GM19035 (cell line): ENCODE measurements around the gene SRRM4.

Experiments used
- ATAC-seq: cut with Tn5 transposase; IDR thresholded peaks from one replicate; pipeline ENCODE4 v1.9.1; 2021; ENCODE audit not compliant: unreplicated experiment

Gene SRRM4

DNA sequence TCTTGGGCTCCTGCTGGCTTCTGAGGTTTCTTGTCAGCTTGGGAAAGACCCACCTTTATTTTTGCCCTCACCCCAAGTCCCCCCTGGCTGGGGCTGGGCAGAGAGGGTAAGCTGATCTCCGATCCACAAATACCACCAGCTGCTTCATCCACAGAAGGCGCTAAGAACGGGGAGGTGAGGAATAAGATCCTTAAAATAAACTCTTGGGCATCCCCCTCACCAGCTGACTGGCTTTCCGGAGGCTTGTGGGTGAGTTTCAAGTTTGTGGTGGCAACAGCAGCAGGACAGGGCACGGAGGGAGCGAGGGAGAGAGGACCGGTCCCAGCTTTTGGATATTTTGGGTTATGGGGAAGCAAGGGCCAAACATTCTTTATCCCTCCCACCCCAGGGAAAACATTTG is 176.6 kb downstream of the SRRM4 start:
- ATAC-seq = no peak

DNA sequence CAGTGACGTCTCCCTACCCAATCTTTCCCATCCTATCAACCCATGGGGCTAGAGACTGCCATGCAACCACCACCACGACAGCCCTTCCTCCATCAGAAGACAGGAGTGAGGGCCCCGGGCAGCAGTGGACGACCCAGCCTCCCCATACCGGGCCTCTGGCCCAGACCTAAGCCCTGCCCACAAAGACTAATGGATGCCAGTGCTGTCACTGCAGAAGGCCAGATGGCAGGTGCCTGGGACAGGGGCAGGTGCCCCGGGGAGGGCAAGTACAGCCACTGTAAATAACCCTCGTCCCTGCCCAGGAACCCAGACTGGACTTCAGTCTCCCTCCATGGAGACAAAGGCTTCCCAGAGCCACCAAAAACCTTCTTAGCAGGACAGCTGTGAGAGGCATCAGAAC is 177.1 kb downstream of the SRRM4 start:
- ATAC-seq = no peak

- no peak for ATAC-seq
Observed at GRCh38 chr12:119159844-119160243, 178.5 kb downstream of the SRRM4 start.

- ATAC-seq = no peak
Observed at GRCh38 chr12:119167902-119168301, 186.6 kb downstream of the SRRM4 start.

GRCh38 chr12:119168721-119169120 is 187.4 kb downstream of the SRRM4 start:
- no peak for ATAC-seq

- no peak for ATAC-seq
Observed at GRCh38 chr12:119169150-119169549, 187.8 kb downstream of the SRRM4 start.

GRCh38 chr12:119171291-119171690 is 189.9 kb downstream of the SRRM4 start:
- no peak for ATAC-seq

GRCh38 chr12:119171691-119172425 is 190.5 kb downstream of the SRRM4 start:
- no peak for ATAC-seq

GRCh38 chr12:119175081-119175480 is 193.7 kb downstream of the SRRM4 start:
- ATAC-seq = no peak

DNA sequence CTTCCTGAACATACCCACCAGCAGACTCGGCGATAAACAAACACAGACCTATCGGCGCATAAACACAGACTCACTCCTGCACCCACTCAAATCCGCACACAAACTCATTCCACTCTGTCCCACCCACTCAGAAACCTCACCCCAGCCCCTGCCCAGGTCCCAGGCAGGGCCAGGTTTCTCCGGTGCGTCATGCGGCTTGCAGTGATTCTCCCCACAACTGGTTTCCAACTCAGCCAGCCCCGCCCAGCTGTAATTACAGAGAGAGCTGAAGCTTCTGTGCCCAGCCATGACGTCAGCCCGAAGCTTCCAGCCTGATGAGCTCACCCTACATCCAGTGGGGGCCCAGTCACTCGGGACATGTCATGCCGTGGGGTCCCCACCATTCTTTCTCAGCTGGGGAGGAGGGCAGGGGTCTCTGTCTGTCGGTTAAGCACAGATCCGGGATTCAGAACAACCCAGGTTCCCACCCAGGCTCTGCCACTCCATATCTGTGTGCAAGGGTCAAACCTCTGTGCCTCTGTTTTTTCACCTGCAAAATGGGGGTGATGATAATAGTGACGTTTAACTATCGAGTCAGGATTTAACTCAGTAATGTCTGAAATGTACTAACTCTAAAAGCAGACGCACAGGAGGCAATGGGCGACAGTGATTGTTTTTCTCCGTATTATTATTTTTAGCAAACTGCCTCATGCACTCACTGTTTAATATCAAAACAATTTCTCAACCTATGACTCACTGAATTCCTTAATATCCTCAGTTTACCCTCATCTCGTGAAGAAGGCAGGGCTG is 195.1 kb downstream of the SRRM4 start:
- ATAC-seq = no peak

GRCh38 chr12:119177056-119177325 is 195.7 kb downstream of the SRRM4 start:
- ATAC-seq = no peak

DNA sequence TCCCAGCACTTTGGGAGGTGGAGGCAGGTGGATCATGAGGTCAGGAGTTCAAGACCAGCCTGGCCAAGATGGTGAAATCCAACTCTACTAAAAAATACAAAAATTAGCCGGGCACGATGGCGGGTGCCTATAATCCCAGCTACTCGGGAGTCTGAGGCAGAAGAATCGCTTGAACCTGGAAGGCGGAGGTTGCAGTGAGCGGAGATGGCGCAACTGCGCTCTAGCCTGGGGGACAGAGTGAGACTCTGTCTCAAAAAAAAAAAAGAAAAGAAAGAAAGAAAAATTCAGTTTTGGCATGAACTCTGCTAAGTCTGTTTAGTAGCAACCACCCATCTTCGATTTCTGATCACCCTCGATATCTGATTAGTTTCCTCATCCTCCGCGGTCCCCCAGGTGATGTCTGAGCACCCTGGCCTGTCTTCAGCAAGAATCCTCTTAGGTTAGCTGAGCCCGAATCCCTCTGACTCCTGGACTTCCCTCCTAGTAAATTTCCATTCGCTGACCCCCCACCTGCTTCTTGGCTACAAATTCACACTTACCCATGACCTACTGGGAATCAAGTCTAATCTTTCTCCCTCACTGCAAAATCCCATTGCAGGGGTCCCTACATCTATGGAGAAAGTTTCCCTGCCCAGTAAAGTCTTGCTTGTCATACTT is 196.5 kb downstream of the SRRM4 start:
- no peak for ATAC-seq

DNA sequence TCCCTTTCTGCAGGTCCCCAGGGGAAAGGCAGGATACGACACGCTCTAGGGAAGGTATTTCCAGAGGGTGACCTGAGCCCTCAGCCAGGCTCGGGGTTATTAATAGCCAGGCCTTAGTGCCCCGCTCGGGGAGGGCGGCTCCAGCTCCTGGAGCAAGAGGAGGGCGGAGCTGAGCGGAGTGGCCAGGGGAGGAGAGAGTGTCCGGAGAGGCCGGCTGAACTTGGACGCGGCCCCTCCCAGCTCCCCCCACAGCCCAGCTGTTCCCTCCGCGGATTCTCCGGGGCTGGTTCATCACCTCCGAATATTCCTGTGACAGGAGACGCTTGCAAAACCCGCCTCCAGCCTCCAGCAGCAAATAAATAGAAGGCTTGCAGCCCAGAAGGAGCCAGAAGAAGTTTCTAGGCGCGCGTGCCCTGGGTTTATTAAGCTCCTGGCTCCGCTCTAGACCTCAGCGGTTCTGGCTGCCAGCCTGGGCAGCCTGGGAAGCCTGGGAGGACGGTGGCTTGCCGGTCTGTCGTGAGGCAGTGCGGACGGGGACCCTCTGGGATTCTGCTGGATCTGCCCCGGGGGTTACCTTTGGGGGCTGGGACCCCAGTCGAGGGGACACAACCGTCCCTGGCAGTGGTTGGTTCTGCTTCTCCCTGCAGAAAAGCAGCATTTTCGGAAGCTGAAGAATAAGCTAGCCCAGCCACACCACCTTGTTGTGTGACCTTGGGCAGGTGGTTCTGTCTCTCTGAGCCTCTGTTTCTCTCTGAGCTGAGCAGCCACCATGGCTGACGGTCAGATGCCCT is 197.4 kb downstream of the SRRM4 start, which contains the start of gene HSPB8:
HSPB8 (plus strand) TSS at position 388 of the 791 bp plus-strand sequence; CDS start at position 770, 382 bp downstream.
- ATAC-seq = no peak

DNA sequence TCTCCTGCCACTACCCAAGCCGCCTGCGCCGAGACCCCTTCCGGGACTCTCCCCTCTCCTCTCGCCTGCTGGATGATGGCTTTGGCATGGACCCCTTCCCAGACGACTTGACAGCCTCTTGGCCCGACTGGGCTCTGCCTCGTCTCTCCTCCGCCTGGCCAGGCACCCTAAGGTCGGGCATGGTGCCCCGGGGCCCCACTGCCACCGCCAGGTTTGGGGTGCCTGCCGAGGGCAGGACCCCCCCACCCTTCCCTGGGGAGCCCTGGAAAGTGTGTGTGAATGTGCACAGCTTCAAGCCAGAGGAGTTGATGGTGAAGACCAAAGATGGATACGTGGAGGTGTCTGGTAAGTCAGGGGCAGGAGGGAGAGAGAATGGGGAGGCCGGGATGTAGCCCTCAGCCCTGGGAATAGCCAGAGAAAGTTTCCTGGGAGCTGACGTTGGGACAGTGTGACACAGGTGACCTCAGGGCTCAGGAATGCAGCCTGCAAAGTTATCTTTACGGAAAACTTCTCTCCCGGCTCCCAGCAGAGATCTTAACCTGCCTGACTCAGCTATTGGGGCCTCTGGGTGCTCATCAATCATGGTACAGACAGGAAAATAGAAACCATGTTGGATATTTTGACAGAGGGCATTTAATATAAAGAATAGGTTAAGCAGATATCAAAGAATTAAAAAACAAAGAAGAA is 198.1 kb downstream of the SRRM4 start:
- ATAC-seq = no peak

DNA sequence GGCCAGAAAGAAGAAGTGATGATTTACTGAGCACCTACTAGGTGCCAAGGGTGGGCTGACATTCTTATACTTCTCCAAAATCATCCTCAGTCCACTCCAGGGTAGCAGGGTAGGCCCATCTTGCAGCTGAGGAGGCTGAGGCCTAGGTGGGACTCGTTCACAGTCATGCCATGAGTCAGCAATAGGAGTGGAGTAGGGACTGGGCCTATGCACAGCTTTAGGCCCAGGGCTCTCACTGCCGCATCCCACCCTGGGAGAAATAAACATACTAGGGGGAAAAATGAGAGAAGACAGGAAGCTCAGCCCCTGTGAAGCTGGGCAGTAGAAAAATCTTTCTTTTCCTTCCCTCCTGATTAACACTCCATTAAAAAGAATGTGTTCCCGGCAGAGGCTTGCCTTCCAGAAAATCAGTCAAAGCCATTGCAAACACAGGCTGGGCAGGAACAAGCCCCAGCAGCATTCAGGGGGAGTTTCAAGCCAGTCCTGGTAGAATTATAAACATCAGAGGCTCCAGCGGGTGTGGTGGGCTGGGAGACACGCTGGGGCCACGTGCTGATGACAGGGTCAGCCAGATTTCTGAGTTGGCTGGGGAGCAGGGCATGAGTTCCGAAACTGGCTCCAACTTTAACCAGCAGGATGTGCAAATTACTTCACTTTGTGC is 199.2 kb downstream of the SRRM4 start:
- no peak for ATAC-seq

GRCh38 chr12:119181202-119181601 is 199.9 kb downstream of the SRRM4 start:
- no peak for ATAC-seq

DNA sequence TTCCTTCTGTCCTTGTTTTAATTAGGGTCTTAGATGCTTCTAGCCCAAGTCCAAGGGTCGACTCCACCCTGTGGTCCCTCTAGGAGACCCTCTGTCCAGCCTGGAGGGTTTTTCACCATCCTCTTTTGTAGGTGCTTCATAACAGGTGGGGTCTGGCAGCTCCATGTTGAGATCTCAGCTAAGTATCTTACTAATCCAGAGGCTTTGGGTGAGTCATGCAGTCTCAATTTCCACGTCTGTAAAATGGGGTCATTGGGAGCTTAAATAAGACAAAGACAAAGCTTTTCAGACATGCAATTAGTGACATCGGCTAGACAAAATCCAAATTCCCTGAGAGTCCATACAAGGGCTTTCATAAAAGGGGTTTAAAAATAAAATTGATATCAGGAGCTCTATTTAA is 200.6 kb downstream of the SRRM4 start:
- ATAC-seq = no peak

DNA sequence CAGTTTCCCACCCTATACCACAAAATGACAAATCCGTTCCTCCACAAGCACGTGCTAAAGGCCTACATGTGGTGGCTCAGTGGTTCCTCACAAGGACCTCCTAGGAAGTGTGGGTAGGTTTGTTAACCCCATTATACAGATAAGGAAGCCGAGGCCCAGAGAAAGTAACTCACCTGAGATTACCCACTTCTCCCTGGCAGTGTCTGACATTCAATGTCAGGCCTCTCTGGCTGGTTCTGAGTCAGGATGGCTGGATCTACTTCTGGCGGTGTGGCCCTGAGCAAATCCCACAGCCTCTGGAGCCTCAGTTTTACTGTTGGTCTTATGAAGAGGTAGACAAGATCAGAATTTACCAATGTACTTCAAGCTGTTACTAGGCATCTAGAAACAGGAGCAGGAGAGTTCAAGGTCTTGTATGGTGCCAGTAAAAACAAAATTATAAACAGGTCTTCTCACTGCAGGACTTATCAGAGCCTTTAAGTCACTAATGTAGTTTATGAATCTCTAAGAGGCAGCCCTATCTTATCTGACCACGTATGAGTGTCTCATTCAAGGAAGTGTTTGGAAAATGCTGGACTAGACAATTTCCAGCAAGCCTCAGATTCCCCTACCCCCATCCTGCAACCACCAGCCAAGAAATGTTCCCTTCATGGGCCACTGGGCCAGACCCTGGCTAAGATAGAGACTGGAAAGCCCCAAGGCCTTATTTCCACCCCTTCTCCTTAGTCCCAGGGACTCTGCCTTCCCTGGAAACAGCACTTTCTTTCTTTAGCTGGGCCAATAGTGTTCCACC is 201.6 kb downstream of the SRRM4 start:
- no peak for ATAC-seq

DNA sequence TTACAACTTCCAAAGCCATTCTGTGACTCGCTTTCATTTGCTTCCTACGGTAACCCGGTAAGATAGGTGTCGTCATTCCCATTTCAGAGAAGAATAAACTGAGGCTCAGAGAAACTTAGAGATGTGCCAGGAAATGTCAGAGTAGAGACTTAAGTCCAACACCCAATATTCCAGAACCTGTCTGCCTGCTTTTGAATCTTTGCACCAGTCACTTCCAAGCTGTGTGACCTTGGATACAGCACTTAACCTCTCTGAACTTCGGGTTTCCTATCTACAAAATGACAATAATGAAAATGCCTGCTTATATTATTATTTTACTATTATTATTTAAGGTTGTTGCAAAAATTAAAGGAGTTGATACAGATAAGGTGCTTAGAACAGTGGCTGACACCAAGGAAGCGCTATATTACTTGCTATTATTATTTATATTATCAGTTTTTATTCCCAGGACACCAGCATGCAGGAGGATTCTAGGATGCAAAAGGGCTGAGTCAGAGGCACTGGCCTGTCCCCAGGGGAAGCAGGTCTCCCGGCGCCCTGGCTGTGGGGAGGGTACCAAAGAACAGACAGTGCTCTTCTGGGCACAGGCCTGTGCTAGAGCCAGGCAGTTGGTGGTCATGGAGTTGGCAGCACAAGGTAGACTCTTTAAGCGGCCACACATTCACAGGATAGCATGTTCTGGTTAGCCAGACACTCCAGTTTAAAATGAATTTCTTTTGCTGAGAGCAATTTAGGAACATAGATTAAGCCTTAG is 202.8 kb downstream of the SRRM4 start:
- ATAC-seq = no peak
